H7 (cell line): Measurements from ENCODE around the gene NT5C2. TPM values are rescaled to one million over a fixed set of nuclear protein-coding genes. Genes with fewer than 3 reads are reported as not detected.
"Not testable (repeated sequence)": the region's sequence is repeated elsewhere in the genome, so short reads cannot be mapped to it uniquely, and the experiment has no call there.

ENCODE experiments used
- DNase-seq: peaks from one replicate; pipeline ENCODE4 v3.0.0; 2012
- H3K27me3 ChIP-seq: 2 replicates; pipeline ENCODE4 v1.6.0; 2011; ENCODE audit warnings: mild to moderate bottlenecking, low read length; ENCODE audit not compliant: control insufficient read depth, insufficient read depth
- H3K36me3 ChIP-seq: replicated peaks from 2 replicates; pipeline ENCODE4 v1.5.1; 2011; ENCODE audit warnings: low read length; ENCODE audit not compliant: control insufficient read depth, insufficient read depth
- H3K4me3 ChIP-seq: 2 replicates; pipeline ENCODE4 v1.5.1; 2011; ENCODE audit warnings: low read depth, mild to moderate bottlenecking, control low read depth, low read length, moderate library complexity; ENCODE audit not compliant: insufficient read depth
- total RNA-seq: library from RNA; depleted of rRNA; stranded (reverse); fragments of >200 nt; shearing (Covaris generic); gene quantifications from 2 replicates; pipeline ENCODE4 v1.2.3, GENCODE V29; 2014

The NT5C2 gene
- total RNA-seq, 1 experiment from 2014 or later: 40.4 TPM

- Histone ChIP-seq H3K4me3 (no peak overlapping the region), H3K27me3 (no peaks in the 10 kb centered on the region), H3K36me3 (no peaks in the 10 kb centered on the region)
- no peak for DNase-seq
Measured at GRCh38 chr10:103157246-103157645, 35.8 kb downstream of the NT5C2 start.

GRCh38 chr10:103155471-103156085 lies 37.5 kb downstream of the NT5C2 start:
- no peak for DNase-seq
- Histone ChIP-seq H3K27me3 (no peaks in the 10 kb centered on the region), H3K36me3 (no peaks in the 10 kb centered on the region), H3K4me3 (no peak overlapping the region)

GRCh38 chr10:103154521-103155299 lies 38.4 kb downstream of the NT5C2 start:
- H3K27me3 ChIP-seq: no peaks in the 10 kb centered on the region
- H3K36me3 ChIP-seq: no peaks in the 10 kb centered on the region
- DNase-seq: no peak
- no peak overlapping the region for H3K4me3 ChIP-seq

GRCh38 chr10:103153302-103154197 lies 39.5 kb downstream of the NT5C2 start:
- Histone ChIP-seq H3K36me3 (no peaks in the 10 kb centered on the region), H3K27me3 (no peaks in the 10 kb centered on the region), H3K4me3 (no peak overlapping the region)
- no peak for DNase-seq

- Histone ChIP-seq H3K27me3 (no peaks in the 10 kb centered on the region), H3K36me3 (no peaks in the 10 kb centered on the region), H3K4me3 (no peak overlapping the region)
- DNase-seq: no peak
Measured at GRCh38 chr10:103149991-103150622, 43.0 kb downstream of the NT5C2 start.

GRCh38 chr10:103147645-103148044 lies 45.4 kb downstream of the NT5C2 start:
- Histone ChIP-seq H3K27me3 (no peaks in the 10 kb centered on the region), H3K4me3 (no peak overlapping the region), H3K36me3 (no peaks in the 10 kb centered on the region)
- no peak for DNase-seq

GRCh38 chr10:103145860-103146466 lies 47.1 kb downstream of the NT5C2 start:
- no peak for DNase-seq
- H3K36me3 ChIP-seq: no peaks in the 10 kb centered on the region; the same call in 1 of the 2 replicates
- no peaks in the 10 kb centered on the region for H3K27me3 ChIP-seq
- no peak overlapping the region for H3K4me3 ChIP-seq

- no peak for DNase-seq
- no peak overlapping the region for H3K4me3 ChIP-seq
- H3K27me3 ChIP-seq: no peaks in the 10 kb centered on the region
- H3K36me3 ChIP-seq: no peaks in the 10 kb centered on the region; the same call in 1 of the 2 replicates
Measured at GRCh38 chr10:103145046-103145445, 48.0 kb downstream of the NT5C2 start.

GRCh38 chr10:103144041-103144440 lies 49.0 kb downstream of the NT5C2 start:
- no peak for DNase-seq
- Histone ChIP-seq H3K4me3 (no peak overlapping the region), H3K27me3 (no peaks in the 10 kb centered on the region), H3K36me3 (no peaks in the 10 kb centered on the region; the same call in 1 of the 2 replicates)

- H3K27me3 ChIP-seq, DNase-seq, H3K4me3 ChIP-seq, H3K36me3 ChIP-seq: not testable (repeated sequence)
Measured at GRCh38 chr10:103143641-103144040, 49.4 kb downstream of the NT5C2 start.

GRCh38 chr10:103141950-103142349 lies 51.1 kb downstream of the NT5C2 start:
- DNase-seq: no peak
- Histone ChIP-seq H3K27me3 (no peaks in the 10 kb centered on the region), H3K36me3 (peaks cover 2% of the 10 kb centered on the region), H3K4me3 (no peak overlapping the region)

GRCh38 chr10:103140469-103140868 lies 52.6 kb downstream of the NT5C2 start:
- no peak for DNase-seq
- H3K4me3 ChIP-seq: no peak overlapping the region
- no peaks in the 10 kb centered on the region for H3K27me3 ChIP-seq
- peaks cover 4% of the 10 kb centered on the region for H3K36me3 ChIP-seq

- no peak for DNase-seq
- Histone ChIP-seq H3K27me3 (no peaks in the 10 kb centered on the region), H3K4me3 (no peak overlapping the region), H3K36me3 (peaks cover 6% of the 10 kb centered on the region)
Measured at GRCh38 chr10:103139803-103140202, 53.3 kb downstream of the NT5C2 start.

- H3K27me3 ChIP-seq, H3K36me3 ChIP-seq, H3K4me3 ChIP-seq, DNase-seq: not testable (repeated sequence)
Measured at GRCh38 chr10:103135168-103135567, 57.9 kb downstream of the NT5C2 start.
